ENCODE measurements around the gene PRDM10.

GRCh38 chr11:129967996-129968395 is 34.6 kb downstream of the PRDM10 start:
- TF ChIP-seq CTCF (IDR thresholded peaks at IDR 0.05), result no peak
- TF ChIP-seq POLR2AphosphoS5 (IDR thresholded peaks at IDR 0.05), result no peak

Data from gastroesophageal sphincter (tissue), 3 donors.